ENCODE measurements around the gene RASD2. TPM values are rescaled to one million over a fixed set of nuclear protein-coding genes. Genes with fewer than 3 reads are reported as not detected.

Gene RASD2
- total RNA-seq, 2 donors from 2014 or later, result 4.2 to 10.2 TPM

- intact Hi-C loops (cut with DNase I), result no loop called here
- no peaks in the 10 kb centered on the region for H3K27me3 ChIP-seq
These were observed 59.8 kb downstream of the RASD2 start for GRCh38 chr22:35600476-35600875.

GRCh38 chr22:35601013-35601580 is 60.5 kb downstream of the RASD2 start:
- H3K27me3 ChIP-seq, result no peaks in the 10 kb centered on the region
- TF ChIP-seq CTCF (IDR thresholded peaks at IDR 0.05), result no peak
- intact Hi-C loops (cut with DNase I), result no loop called here
- H3K9me3 ChIP-seq, result no peaks in the 10 kb centered on the region
- no peak overlapping the region for H3K9ac ChIP-seq (ENCODE audit: low read depth in 2 of 2, low read length in 2 of 2)
- no peak overlapping the region for H3K27ac ChIP-seq
- H3K36me3 ChIP-seq, result no peaks in the 10 kb centered on the region
- no peak for DNase-seq
- no peak overlapping the region for H3K4me3 ChIP-seq
- no peaks in the 10 kb centered on the region for H3K4me1 ChIP-seq

More at GRCh38 chr22:35600476-35600875, 59.8 kb downstream of the RASD2 start:
- Histone ChIP-seq H3K4me3 (no peak overlapping the region), H3K9ac (ENCODE audit: low read depth in 2 of 2, low read length in 2 of 2) (no peak overlapping the region), H3K4me1 (no peaks in the 10 kb centered on the region), H3K36me3 (no peaks in the 10 kb centered on the region), H3K9me3 (no peaks in the 10 kb centered on the region), H3K27ac (no peak overlapping the region)
- TF ChIP-seq CTCF (IDR thresholded peaks at IDR 0.05), result no peak
- DNase-seq, result no peak

GRCh38 chr22:35601743-35602615 is 61.3 kb downstream of the RASD2 start:
- no peak for DNase-seq
- H3K9ac ChIP-seq (ENCODE audit: low read depth in 2 of 2, low read length in 2 of 2), result no peak overlapping the region
- TF ChIP-seq CTCF (IDR thresholded peaks at IDR 0.05), result no peak
- no peaks in the 10 kb centered on the region for H3K4me1 ChIP-seq
- intact Hi-C loops (cut with DNase I), result no loop called here
- H3K36me3 ChIP-seq, result no peaks in the 10 kb centered on the region
- H3K27me3 ChIP-seq, result no peaks in the 10 kb centered on the region
- no peaks in the 10 kb centered on the region for H3K9me3 ChIP-seq
- no peak overlapping the region for H3K27ac ChIP-seq
- no peak overlapping the region for H3K4me3 ChIP-seq

Other genes starting within 250 kb of the RASD2 start
- 10 to 100 TPM; 43.0 to 60.3 TPM for gene TOM1, start 240.9 kb upstream of the RASD2 start, total RNA-seq
- 10 to 100 TPM; 31.0 to 50.3 TPM for gene HMOX1, start 159.7 kb upstream of the RASD2 start, total RNA-seq
- gene MCM5, start 140.7 kb upstream of the RASD2 start, total RNA-seq, result 100 to 1,000 TPM in 1 of 2 donors, 10 to 100 TPM in 1; 33.0 to 120 TPM
- 1 to 10 TPM; 2.9 to 8.8 TPM for gene MB, start 76.5 kb downstream of the RASD2 start, total RNA-seq
- 10 to 100 TPM; 31.4 to 40.3 TPM for gene APOL6, start 107.6 kb downstream of the RASD2 start, total RNA-seq
- not detected for gene APOL5, start 177.0 kb downstream of the RASD2 start, total RNA-seq